K562 (cell line): ENCODE data around the gene ZMYND19. TPM values are rescaled to one million over a fixed set of nuclear protein-coding genes. Genes with fewer than 3 reads are reported as not detected.

ENCODE experiments used
- COPS2 ChIP-seq: fragments of 450-650 bp; conservative IDR thresholded peaks from 2 replicates; pipeline ENCODE4 v1.6.1; 2016; ENCODE audit warnings: mild to moderate bottlenecking, moderate library complexity
- CTCF ChIP-seq, 3 experiments: IDR thresholded peaks in 2 of 3; conservative IDR thresholded peaks in 1 of 3; 2 replicates each; pipeline ENCODE4 v1.5.1; 2011 to 2012; ENCODE audit warnings: low read length in 3 of 3, mild to moderate bottlenecking in 3 of 3, control low read depth in 2 of 3, improper control_type of control experiment in 1 of 3, inconsistent platforms in 1 of 3, low read depth in 1 of 3, mixed read lengths in 1 of 3, moderate library complexity in 1 of 3; ENCODE audit not compliant: insufficient read depth in 2 of 3
- CTCFL ChIP-seq: IDR thresholded peaks from 2 replicates; pipeline ENCODE4 v1.6.1; 2011; ENCODE audit warnings: borderline replicate concordance, low read depth, mild to moderate bottlenecking, moderate library complexity, low read length; ENCODE audit not compliant: insufficient read depth, poor library complexity, severe bottlenecking
- HDAC2 ChIP-seq: fragments of 450-650 bp; IDR thresholded peaks from 2 replicates; pipeline ENCODE4 v1.6.1; 2016; ENCODE audit warnings: mild to moderate bottlenecking
- MAFK ChIP-seq: IDR thresholded peaks from 2 replicates; pipeline ENCODE4 v1.6.1; 2011; ENCODE audit warnings: low read length, improper control_type of control experiment
- MED1 ChIP-seq: sonication (generic); formaldehyde crosslinking; IDR thresholded peaks from 2 replicates; pipeline ENCODE4 v1.8.1; 2023; ENCODE audit warnings: missing genetic modification reagents, borderline replicate concordance
- PTRF ChIP-seq: fragments of 450-650 bp; IDR thresholded peaks from 2 replicates; pipeline ENCODE4 v1.6.1; 2016; ENCODE audit warnings: mild to moderate bottlenecking, missing genetic modification characterization, missing compliant biosample characterization
- SIN3A ChIP-seq, 2 experiments: fragments of 150-350 bp in 1 of 2; IDR thresholded peaks; 2 replicates each; pipeline ENCODE4 v1.6.1; 2011 to 2016; ENCODE audit warnings: borderline replicate concordance in 2 of 2, low read depth in 2 of 2, low read length in 2 of 2, mild to moderate bottlenecking in 2 of 2, moderate library complexity in 2 of 2; ENCODE audit not compliant: control insufficient read depth in 1 of 2
- TARDBP ChIP-seq: fragments of 450-650 bp; IDR thresholded peaks from 2 replicates; pipeline ENCODE4 v1.6.1; 2016
- ZSCAN32 ChIP-seq: fragments of 450-650 bp; formaldehyde crosslinking; IDR thresholded peaks from 2 replicates; pipeline ENCODE4 v1.4.0; 2020; ENCODE audit warnings: mild to moderate bottlenecking, moderate library complexity
- polyA plus RNA-seq, 8 experiments: library from polyadenylated mRNA; depleted of rRNA in 4 of 8; stranded (reverse) in 5 of 8; unstranded in 3 of 8; fragments of >200 nt; fragmentation: Nextera tagmentation in 2 of 8; fragmentation: Illumina TruSeq in 1 of 8; extraction: Ambion mirVana in 2 of 8; extraction: Trizol in 1 of 8; gene quantifications; 2 replicates each; pipeline versions ENCODE4 v1.2.1 to v1.2.3, GENCODE V29; 2011 to 2014; ENCODE audit warnings: inconsistent platforms in 1 of 8, missing spikeins in 1 of 8
- total RNA-seq, 7 experiments: library from RNA; depleted of rRNA in 6 of 7; stranded (reverse); fragments of >200 nt in 6 of 7; fragmentation: Illumina TruSeq in 2 of 7; extraction: Trizol in 2 of 7; gene quantifications; 2 replicates each; pipeline versions ENCODE4 v1.2.1 to v1.2.3, GENCODE V29; 2011 to 2021; ENCODE audit warnings: low replicate concordance in 1 of 7
- TF ChIP-seq, protein P1 (sequence below): sonication (generic); formaldehyde crosslinking; IDR thresholded peaks from 2 replicates; pipeline ENCODE4 v1.5.0; 2020; ENCODE audit warnings: missing genetic modification reagents
- TF ChIP-seq, protein P2 (sequence below), 2 experiments: IDR thresholded peaks; 2 replicates each; pipeline ENCODE4 v1.6.1; 2011; ENCODE audit warnings: borderline replicate concordance in 1 of 2, control low read depth in 1 of 2, low read depth in 1 of 2, low read length in 1 of 2, mild to moderate bottlenecking in 1 of 2, mixed read lengths in 1 of 2, moderate library complexity in 1 of 2; ENCODE audit not compliant: insufficient read depth in 1 of 2, insufficient read length in 1 of 2, poor library complexity in 1 of 2, severe bottlenecking in 1 of 2; ENCODE audit errors: extremely low read depth in 1 of 2

Gene ZMYND19
- total and polyA plus RNA-seq, 9 of the 15 experiments (the other 6 are each of a cell fraction or from before 2014, with no cell fraction given), result 1.0 to 86.7 (median 44.0) TPM

- TF ChIP-seq CTCFL (no peak), ZSCAN32 (CRISPR knock-in tag) (no peak), SIN3A (IDR thresholded peaks at IDR 0.05; ENCODE audit: borderline replicate concordance in 2 of 2, control insufficient read depth in 1 of 2, low read depth in 2 of 2, low read length in 2 of 2) (peak; percentile 72 to 85; a peak in 2 of 4 replicates), TARDBP (no peak), COPS2 (no peak), MED1 (CRISPR knock-in tag) (no peak), HDAC2 (no peak), MAFK (no peak; the same call in 1 of the 2 replicates), PTRF (tag) (no peak), CTCF (IDR thresholded peaks at IDR 0.05 in 2 of 3, conservative IDR thresholded peaks at IDR 0.05 in 1 of 3; ENCODE audit: insufficient read depth in 2 of 3, low read depth in 1 of 3, low read length in 3 of 3) (0 out of 6 replicates have a peak, but pooled peaks of 1 of the 3 experiments have one; percentile 3)
- TF ChIP-seq, protein P1, sequence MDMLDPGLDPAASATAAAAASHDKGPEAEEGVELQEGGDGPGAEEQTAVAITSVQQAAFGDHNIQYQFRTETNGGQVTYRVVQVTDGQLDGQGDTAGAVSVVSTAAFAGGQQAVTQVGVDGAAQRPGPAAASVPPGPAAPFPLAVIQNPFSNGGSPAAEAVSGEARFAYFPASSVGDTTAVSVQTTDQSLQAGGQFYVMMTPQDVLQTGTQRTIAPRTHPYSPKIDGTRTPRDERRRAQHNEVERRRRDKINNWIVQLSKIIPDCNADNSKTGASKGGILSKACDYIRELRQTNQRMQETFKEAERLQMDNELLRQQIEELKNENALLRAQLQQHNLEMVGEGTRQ (CRISPR knock-in tag), result peak; percentile 85
- TF ChIP-seq, protein P2, sequence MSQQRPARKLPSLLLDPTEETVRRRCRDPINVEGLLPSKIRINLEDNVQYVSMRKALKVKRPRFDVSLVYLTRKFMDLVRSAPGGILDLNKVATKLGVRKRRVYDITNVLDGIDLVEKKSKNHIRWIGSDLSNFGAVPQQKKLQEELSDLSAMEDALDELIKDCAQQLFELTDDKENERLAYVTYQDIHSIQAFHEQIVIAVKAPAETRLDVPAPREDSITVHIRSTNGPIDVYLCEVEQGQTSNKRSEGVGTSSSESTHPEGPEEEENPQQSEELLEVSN (IDR thresholded peaks at IDR 0.05; ENCODE audit: borderline replicate concordance in 1 of 2, extremely low read depth in 1 of 2, insufficient read depth in 1 of 2, insufficient read length in 1 of 2, low read depth in 1 of 2, low read length in 1 of 2, poor library complexity in 1 of 2, severe bottlenecking in 1 of 2), result peak in 1 of 2 experiments; percentile 26
Measured at GRCh38 chr9:137550231-137550621, 40.1 kb downstream of the ZMYND19 start, which contains the start of gene PNPLA7 (continued).
